ENCODE measurements around the gene MMP8.

- TF ChIP-seq TCF7L2 (IDR thresholded peaks at IDR 0.05; ENCODE audit: borderline replicate concordance, extremely low read depth, insufficient read depth, insufficient read length) (no peak), YY1 (IDR thresholded peaks at IDR 0.05; ENCODE audit: extremely low read depth, insufficient replicate concordance, low read depth, low read length) (no peak), RAD21 (IDR thresholded peaks at IDR 0.05; ENCODE audit: low read depth) (no peak), CTCF (IDR thresholded peaks at IDR 0.05 in 2 of 3, conservative IDR thresholded peaks at IDR 0.05 in 1 of 3; ENCODE audit: borderline replicate concordance in 1 of 3, insufficient read depth in 1 of 3, low read depth in 2 of 3, low read length in 2 of 3) (no peak), EZH2phosphoT487 (IDR thresholded peaks at IDR 0.05; ENCODE audit: borderline replicate concordance) (no peak), ATF3 (IDR thresholded peaks at IDR 0.05) (no peak), CEBPB (IDR thresholded peaks at IDR 0.05; ENCODE audit: low read depth) (no peak), POLR2A (IDR thresholded peaks at IDR 0.05; ENCODE audit: borderline replicate concordance, extremely low read depth, insufficient read depth, insufficient read length) (no peak), SP1 (IDR thresholded peaks at IDR 0.05; ENCODE audit: low read depth) (no peak), ZNF274 (IDR thresholded peaks at IDR 0.05; ENCODE audit: low read depth, low read length) (no peak), SRF (IDR thresholded peaks at IDR 0.05; ENCODE audit: low read depth) (no peak), EZH2 (IDR thresholded peaks at IDR 0.05) (no peak)
Measured at GRCh38 chr11:102729849-102730815, 5.4 kb upstream of the MMP8 start.

All from HCT116 (cell line).